H1 (cell line): ENCODE results near the gene DCAF7. TPM values are rescaled to one million over a fixed set of nuclear protein-coding genes. Genes with fewer than 3 reads are reported as not detected.
A peak's percentile ranks its signal among the peaks of the same experiment; 100 is the strongest.

Experiments used
- CTCF ChIA-PET: fragments of 300-600 bp; sonication (Branson Sonifier 250); formaldehyde crosslinking; loops from one replicate; lab custom pipeline; 2021; ENCODE audit not compliant: partially characterized antibody; lab: Charles Lee
- POLR2A ChIA-PET: fragments of 300-600 bp; sonication (Branson Sonifier 250); formaldehyde crosslinking; loops from one replicate; lab custom pipeline; 2021; ENCODE audit warnings: inconsistent platforms; ENCODE audit not compliant: partially characterized antibody; lab: Charles Lee
- DNase-seq, 2 experiments: peaks; one replicate each; pipeline versions ENCODE4 v3.0.0 to v3.0.0-alpha.2; 2010 to 2022; ENCODE audit warnings: low spot score in 2 of 2, low read depth in 1 of 2, mixed read lengths in 1 of 2
- FAIRE-seq: peaks from 2 replicates; lab custom pipeline; 2011; peaks lifted over from hg19 to GRCh38; lab: Jason Lieb, UNC
- H2AFZ ChIP-seq: 2 replicates; pipeline ENCODE4 v1.8.1; 2012; ENCODE audit warnings: low read length, inconsistent platforms
- H2AK5ac ChIP-seq: 2 replicates; pipeline ENCODE4 v1.6.1; 2013; ENCODE audit warnings: low read depth, low read length
- H2BK120ac ChIP-seq: replicated peaks from 2 replicates; pipeline ENCODE3; 2013; ENCODE audit warnings: low read depth, low read length, inconsistent platforms
- H2BK12ac ChIP-seq: 2 replicates; pipeline ENCODE4 v1.6.1; 2013; ENCODE audit warnings: low read depth, low read length
- H2BK15ac ChIP-seq: 2 replicates; pipeline ENCODE4 v1.6.1; 2013; ENCODE audit warnings: low read length
- H2BK20ac ChIP-seq: 2 replicates; pipeline ENCODE4 v1.6.1; 2013; ENCODE audit warnings: low read length
- H2BK5ac ChIP-seq: 2 replicates; pipeline ENCODE4 v1.6.1; 2013; ENCODE audit warnings: low read depth, low read length
- H3K14ac ChIP-seq: 2 replicates; pipeline ENCODE4 v1.6.1; 2013; ENCODE audit warnings: inconsistent platforms; ENCODE audit not compliant: insufficient read length
- H3K18ac ChIP-seq: 2 replicates; pipeline ENCODE4 v1.6.1; 2013; ENCODE audit warnings: low read length; ENCODE audit errors: extremely low read depth
- H3K23ac ChIP-seq: 2 replicates; pipeline ENCODE4 v1.6.1; 2013; ENCODE audit warnings: inconsistent platforms; ENCODE audit not compliant: insufficient read length
- H3K23me2 ChIP-seq: 2 replicates; pipeline ENCODE4 v1.6.1; 2013; ENCODE audit warnings: low read depth, low read length
- H3K27ac ChIP-seq: 2 replicates; pipeline ENCODE4 v1.6.1; 2011; ENCODE audit warnings: low read depth, low read length, inconsistent platforms
- H3K27me3 ChIP-seq, 4 experiments: replicated peaks in 1 of 4; 1 replicate in 1 of 4; 2 replicates in 3 of 4; pipeline versions ENCODE4 v1.6.1 to v1.8.1; 2011 to 2013; ENCODE audit warnings: low read length in 3 of 4, mild to moderate bottlenecking in 3 of 4, inconsistent platforms in 2 of 4, mixed read lengths in 2 of 4, moderate library complexity in 1 of 4; ENCODE audit not compliant: control insufficient read depth in 3 of 4, insufficient read depth in 3 of 4; ENCODE audit errors: extremely low read depth in 1 of 4
- H3K36me3 ChIP-seq, 4 experiments: 2 replicates each; pipeline versions ENCODE4 v1.6.1 to v1.8.1; 2011 to 2013; ENCODE audit warnings: mild to moderate bottlenecking in 4 of 4, low read length in 3 of 4, moderate library complexity in 2 of 4, control low read depth in 1 of 4, inconsistent platforms in 1 of 4; ENCODE audit not compliant: insufficient read depth in 4 of 4, control insufficient read depth in 2 of 4
- H3K4ac ChIP-seq: replicated peaks from 2 replicates; pipeline ENCODE3; 2013; ENCODE audit warnings: low read length, low read depth, mixed read lengths, inconsistent platforms; ENCODE audit not compliant: insufficient read length
- H3K4me1 ChIP-seq, 4 experiments: replicated peaks in 1 of 4; 1 replicate in 1 of 4; 2 replicates in 3 of 4; pipeline versions ENCODE4 v1.6.1 to v1.8.1; 2011 to 2013; ENCODE audit warnings: low read length in 3 of 4, inconsistent platforms in 2 of 4, mixed read lengths in 1 of 4; ENCODE audit not compliant: insufficient read depth in 4 of 4, control insufficient read depth in 3 of 4
- H3K4me2 ChIP-seq, 2 experiments: 2 replicates each; pipeline versions ENCODE4 v1.6.1 to v1.8.1; 2011 to 2013; ENCODE audit warnings: low read depth in 2 of 2, low read length in 2 of 2, control low read depth in 1 of 2, inconsistent platforms in 1 of 2, mild to moderate bottlenecking in 1 of 2; ENCODE audit not compliant: insufficient read depth in 1 of 2
- H3K4me3 ChIP-seq, 4 experiments: fragments of 200-600, 300-600 bp in 1 of 4; sonication (generic), shearing (Covaris generic), sonication (Bioruptor Twin) in 1 of 4; 2 replicates each; pipeline versions ENCODE4 v1.5.1 to v1.8.1; 2011 to 2016; ENCODE audit warnings: low read length in 4 of 4, low read depth in 3 of 4, control low read depth in 2 of 4, inconsistent platforms in 2 of 4, mild to moderate bottlenecking in 2 of 4, mixed read lengths in 1 of 4, moderate library complexity in 1 of 4; ENCODE audit not compliant: insufficient read depth in 2 of 4; ENCODE audit errors: extremely low read depth in 1 of 4
- H3K56ac ChIP-seq: replicated peaks from 2 replicates; pipeline ENCODE3; 2013; ENCODE audit warnings: low read depth, mild to moderate bottlenecking, mixed read lengths, low read length, inconsistent platforms; ENCODE audit not compliant: insufficient read length
- H3K79me1 ChIP-seq: 2 replicates; pipeline ENCODE4 v1.6.1; 2013; ENCODE audit warnings: low read depth, low read length, control low read depth
- H3K79me2 ChIP-seq, 2 experiments: 2 replicates each; pipeline versions ENCODE4 v1.6.1 to v1.8.1; 2012 to 2013; ENCODE audit warnings: low read length in 2 of 2, mild to moderate bottlenecking in 2 of 2, inconsistent platforms in 1 of 2; ENCODE audit not compliant: insufficient read depth in 2 of 2, control insufficient read depth in 1 of 2
- H3K9ac ChIP-seq, 4 experiments: replicated peaks in 1 of 4; 1 replicate in 1 of 4; 2 replicates in 3 of 4; pipeline versions ENCODE4 v1.6.1 to v1.8.1; 2011 to 2013; ENCODE audit warnings: low read depth in 3 of 4, low read length in 3 of 4, control low read depth in 2 of 4, mild to moderate bottlenecking in 2 of 4, moderate library complexity in 2 of 4, inconsistent platforms in 1 of 4; ENCODE audit errors: extremely low read depth in 1 of 4
- H3K9me3 ChIP-seq, 2 experiments: 2 replicates each; pipeline versions ENCODE4 v1.6.1 to v1.8.1; 2012 to 2013; ENCODE audit warnings: mild to moderate bottlenecking in 2 of 2, moderate library complexity in 2 of 2, control low read depth in 1 of 2, inconsistent platforms in 1 of 2, low read depth in 1 of 2, low read length in 1 of 2, mixed read lengths in 1 of 2; ENCODE audit not compliant: insufficient read depth in 2 of 2
- H4K20me1 ChIP-seq, 2 experiments: replicated peaks in 1 of 2; 2 replicates each; pipeline versions ENCODE3 to v1.8.1; 2011 to 2013; ENCODE audit warnings: inconsistent platforms in 2 of 2, low read length in 2 of 2, mild to moderate bottlenecking in 1 of 2; ENCODE audit not compliant: insufficient read depth in 2 of 2, control insufficient read depth in 1 of 2
- H4K5ac ChIP-seq: 2 replicates; pipeline ENCODE4 v1.6.1; 2013; ENCODE audit warnings: low read length, low read depth, mixed read lengths, inconsistent platforms; ENCODE audit not compliant: insufficient read length
- H4K8ac ChIP-seq: 2 replicates; pipeline ENCODE4 v1.8.0; 2013; ENCODE audit warnings: mild to moderate bottlenecking, moderate library complexity, low read length, inconsistent platforms; ENCODE audit not compliant: insufficient read depth; ENCODE audit errors: extremely low read depth
- H4K91ac ChIP-seq: replicated peaks from 2 replicates; pipeline ENCODE3; 2013; ENCODE audit warnings: low read length, mixed read lengths, inconsistent platforms; ENCODE audit not compliant: insufficient read length
- ATF2 ChIP-seq: IDR thresholded peaks from 2 replicates; pipeline ENCODE4 v1.6.1; 2012; ENCODE audit warnings: low read length, inconsistent platforms
- BCL11A ChIP-seq, 2 experiments: IDR thresholded peaks; one replicate each; pipeline ENCODE4 v1.6.1; 2011; ENCODE audit warnings: low read depth in 2 of 2, low read length in 2 of 2, mild to moderate bottlenecking in 2 of 2
- CHD1 ChIP-seq: IDR thresholded peaks from 2 replicates; pipeline ENCODE4 v1.6.1; 2012; ENCODE audit warnings: low read depth, low read length, improper control_type of control experiment
- CHD2 ChIP-seq: IDR thresholded peaks from 2 replicates; pipeline ENCODE4 v1.6.1; 2012; ENCODE audit warnings: low read length, improper control_type of control experiment
- JUND ChIP-seq: IDR thresholded peaks from 2 replicates; pipeline ENCODE4 v1.6.1; 2011; ENCODE audit warnings: mild to moderate bottlenecking, improper control_type of control experiment, low read length
- RAD21 ChIP-seq, 2 experiments: IDR thresholded peaks in 1 of 2; conservative IDR thresholded peaks in 1 of 2; 2 replicates each; pipeline ENCODE4 v1.6.1; 2011; ENCODE audit warnings: low read depth in 2 of 2, low read length in 2 of 2, improper control_type of control experiment in 1 of 2, inconsistent platforms in 1 of 2, mild to moderate bottlenecking in 1 of 2, moderate library complexity in 1 of 2
- SP2 ChIP-seq: IDR thresholded peaks from 2 replicates; pipeline ENCODE4 v1.6.1; 2012; ENCODE audit warnings: mild to moderate bottlenecking, low read length, inconsistent platforms
- SRF ChIP-seq: IDR thresholded peaks from 2 replicates; pipeline ENCODE4 v1.6.1; 2011; ENCODE audit warnings: mild to moderate bottlenecking, low read depth, low read length, moderate library complexity
- SUZ12 ChIP-seq: fragments of 200-600 bp; sonication (generic); IDR thresholded peaks from 2 replicates; pipeline ENCODE4 v1.6.1; 2012; ENCODE audit warnings: mild to moderate bottlenecking, inconsistent platforms, low read length, moderate library complexity, mixed read lengths
- TAF7 ChIP-seq: optimal IDR thresholded peaks from 2 replicates; pipeline ENCODE3; 2011; ENCODE audit warnings: low read depth, mild to moderate bottlenecking, inconsistent platforms, low read length, moderate library complexity, borderline replicate concordance
- WGBS, 2 experiments: shearing (Covaris generic) in 1 of 2; methylation state at CpG; one replicate each; pipeline versions ENCODE4 v1.1.6 to v1.1.7; 2013 to 2015; ENCODE audit warnings: low lambda C conversion rate in 2 of 2, mixed read lengths in 2 of 2, inconsistent platforms in 1 of 2, low coverage in 1 of 2, missing lambda C conversion rate in 1 of 2; ENCODE audit not compliant: insufficient replicate concordance in 2 of 2, insufficient coverage in 1 of 2, insufficient read length in 1 of 2; ENCODE audit errors: extremely low coverage in 1 of 2, missing lambda C conversion rate in 1 of 2; 5-methylcytosine and 5-hydroxymethylcytosine counted together
- polyA plus RNA-seq, 7 experiments: library from polyadenylated mRNA; depleted of rRNA in 3 of 7; stranded (reverse) in 5 of 7; unstranded in 2 of 7; fragments of >200 nt in 5 of 7; fragments of 200-250 nt in 2 of 7; gene quantifications; 1 replicate in 5 of 7; 2 replicates in 1 of 7; 4 replicates in 1 of 7; pipeline versions ENCODE4 v1.2.1 to v1.2.3, GENCODE V29; 2011 to 2013; ENCODE audit warnings: missing spikeins in 2 of 7, mixed read lengths in 2 of 7
- total RNA-seq: library from RNA; stranded (reverse); fragmentation: NEBNext Ultra II Directional; extraction: Animal tissue kit (Norgen Biotek cat#: 25700); gene quantifications from 2 replicates; pipeline ENCODE4 v1.2.1, GENCODE V29; 2021

The DCAF7 gene
- total and polyA plus RNA-seq, 2 of the 8 experiments (the other 6 are each of a cell fraction or from before 2014, with no cell fraction given): 74.9 to 94.1 TPM

- FAIRE-seq (no peak), DNase-seq (no peak)
- no peak overlapping the region for H4K5ac ChIP-seq
- no peak overlapping the region for H3K23ac ChIP-seq
- H2BK15ac ChIP-seq: no peak overlapping the region
- H4K91ac ChIP-seq: no peak overlapping the region
- no peak overlapping the region for H3K56ac ChIP-seq
- no peak overlapping the region for H3K4me3 ChIP-seq
- H3K4me1 ChIP-seq: peaks cover 2 to 6% (median 5%) of the 10 kb centered on the region in 4 experiments; a peak in 6 of 7 replicates
- no peak overlapping the region for H3K9ac ChIP-seq
- H2BK12ac ChIP-seq: no peak overlapping the region
- H3K9me3 ChIP-seq: no peaks in the 10 kb centered on the region
- no peaks in the 10 kb centered on the region for H4K20me1 ChIP-seq
- no peaks in the 10 kb centered on the region for H3K79me2 ChIP-seq
- H3K14ac ChIP-seq: no peak overlapping the region
- no peak overlapping the region for H3K27ac ChIP-seq
- no peak overlapping the region for H4K8ac ChIP-seq
- H2AFZ ChIP-seq: no peak overlapping the region
- 0 out of 2 replicates have a peak overlapping the region, but pooled peaks have one; percentile 11 for H2AK5ac ChIP-seq
- H3K23me2 ChIP-seq: peaks cover 7% of the 10 kb centered on the region; the same call in 1 of the 2 replicates
- H2BK5ac ChIP-seq: no peak overlapping the region
- 80% methylated on average over 6 of the region's 6 CpGs; no CpG with 5 or more reads in 1 of the 2 experiments for WGBS, 2 experiments
- no peaks in the 10 kb centered on the region for H3K36me3 ChIP-seq
- no peak overlapping the region for H3K18ac ChIP-seq
- ChIA-PET CTCF (interaction anchor here (0.7 to 2.3 kb wide), 4 partner anchors 9 to 100 kb away, joined by 3 to 6 read pairs (median 4); no protein-coding TSS in a partner anchor), POLR2A (interaction anchor here (1.3 kb wide), 1 partner anchor 14 kb away, joined by 3 read pairs; no protein-coding TSS in a partner anchor)
- H3K4ac ChIP-seq: no peak overlapping the region
- no peak overlapping the region for H2BK20ac ChIP-seq
- no peak overlapping the region for H3K4me2 ChIP-seq
- no peak overlapping the region for H2BK120ac ChIP-seq
- peaks cover 0 to 10% (median 5%) of the 10 kb centered on the region in 4 experiments; a peak in 5 of 7 replicates for H3K27me3 ChIP-seq
- no peaks in the 10 kb centered on the region for H3K79me1 ChIP-seq
- TF ChIP-seq SP2 (no peak), SRF (no peak), BCL11A (IDR thresholded peaks at IDR 0.05; ENCODE audit: low read depth in 2 of 2, low read length in 2 of 2) (no peak), ATF2 (no peak), TAF7 (no peak), JUND (no peak), SUZ12 (no peak), CHD2 (no peak), RAD21 (IDR thresholded peaks at IDR 0.05 in 1 of 2, conservative IDR thresholded peaks at IDR 0.05 in 1 of 2; ENCODE audit: low read depth in 2 of 2, low read length in 2 of 2) (no peak), CHD1 (no peak)
Measured at GRCh38 chr17:63525190-63525946, 24.9 kb upstream of the DCAF7 start.
